HG03565 (cell line): ENCODE data around the gene CCNY.

Source experiments
- ATAC-seq: cut with Tn5 transposase; IDR thresholded peaks from one replicate; pipeline ENCODE4 v1.9.1; 2021; ENCODE audit warnings: mild to moderate bottlenecking, moderate library complexity; ENCODE audit not compliant: unreplicated experiment

The CCNY gene

GRCh38 chr10:35607475-35608327 is 271.4 kb downstream of the CCNY start:
- ATAC-seq, result no peak

GRCh38 chr10:35608328-35608672 is 272.0 kb downstream of the CCNY start:
- ATAC-seq, result no peak

GRCh38 chr10:35611750-35612149 is 275.4 kb downstream of the CCNY start:
- ATAC-seq, result no peak

GRCh38 chr10:35612385-35613106 is 276.2 kb downstream of the CCNY start:
- no peak for ATAC-seq

- no peak for ATAC-seq
Measured at GRCh38 chr10:35613107-35613440, 276.8 kb downstream of the CCNY start.

- ATAC-seq, result no peak
Measured at GRCh38 chr10:35613597-35614226, 277.4 kb downstream of the CCNY start.

GRCh38 chr10:35614312-35614711 is 278.0 kb downstream of the CCNY start:
- no peak for ATAC-seq
